ENCODE data around the gene FBXO8.

DNA sequence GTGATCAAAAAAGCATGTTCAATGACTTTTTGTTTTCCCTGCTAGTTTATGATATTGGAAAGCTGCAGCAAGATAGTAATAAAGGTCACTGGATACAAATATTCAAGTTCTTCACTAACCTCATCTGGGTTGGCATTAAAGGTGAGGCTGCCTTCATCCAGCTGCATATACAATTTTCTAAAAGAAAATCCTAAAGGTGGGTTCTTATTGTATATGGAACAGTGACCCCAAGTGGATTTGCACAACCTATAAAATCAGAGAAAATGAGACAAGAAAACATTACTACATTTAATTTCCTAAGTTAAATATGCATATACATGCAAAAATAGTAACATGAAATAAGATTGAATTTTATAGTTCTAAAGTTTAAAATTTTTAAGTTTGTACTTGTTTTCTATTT is 23.9 kb downstream of the FBXO8 start:
- TF ChIP-seq, protein P1, sequence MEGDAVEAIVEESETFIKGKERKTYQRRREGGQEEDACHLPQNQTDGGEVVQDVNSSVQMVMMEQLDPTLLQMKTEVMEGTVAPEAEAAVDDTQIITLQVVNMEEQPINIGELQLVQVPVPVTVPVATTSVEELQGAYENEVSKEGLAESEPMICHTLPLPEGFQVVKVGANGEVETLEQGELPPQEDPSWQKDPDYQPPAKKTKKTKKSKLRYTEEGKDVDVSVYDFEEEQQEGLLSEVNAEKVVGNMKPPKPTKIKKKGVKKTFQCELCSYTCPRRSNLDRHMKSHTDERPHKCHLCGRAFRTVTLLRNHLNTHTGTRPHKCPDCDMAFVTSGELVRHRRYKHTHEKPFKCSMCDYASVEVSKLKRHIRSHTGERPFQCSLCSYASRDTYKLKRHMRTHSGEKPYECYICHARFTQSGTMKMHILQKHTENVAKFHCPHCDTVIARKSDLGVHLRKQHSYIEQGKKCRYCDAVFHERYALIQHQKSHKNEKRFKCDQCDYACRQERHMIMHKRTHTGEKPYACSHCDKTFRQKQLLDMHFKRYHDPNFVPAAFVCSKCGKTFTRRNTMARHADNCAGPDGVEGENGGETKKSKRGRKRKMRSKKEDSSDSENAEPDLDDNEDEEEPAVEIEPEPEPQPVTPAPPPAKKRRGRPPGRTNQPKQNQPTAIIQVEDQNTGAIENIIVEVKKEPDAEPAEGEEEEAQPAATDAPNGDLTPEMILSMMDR (IDR thresholded peaks at IDR 0.05; ENCODE audit: low read depth, low read length), result no peak
- TF ChIP-seq POLR2A (IDR thresholded peaks at IDR 0.05; ENCODE audit: extremely low read depth, insufficient read length), result no peak
- TF ChIP-seq, protein P2, sequence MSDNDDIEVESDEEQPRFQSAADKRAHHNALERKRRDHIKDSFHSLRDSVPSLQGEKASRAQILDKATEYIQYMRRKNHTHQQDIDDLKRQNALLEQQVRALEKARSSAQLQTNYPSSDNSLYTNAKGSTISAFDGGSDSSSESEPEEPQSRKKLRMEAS (IDR thresholded peaks at IDR 0.05; ENCODE audit: low read depth, low read length), result no peak
- TF ChIP-seq MYC (IDR thresholded peaks at IDR 0.05; ENCODE audit: low read depth, low read length), result no peak

Data from NB4 (cell line).